Stimulated activated naive CD4-positive, alpha-beta T cell (primary cell): ENCODE results near the gene ERC1.
"Not testable (repeated sequence)": the region's sequence is repeated elsewhere in the genome, so short reads cannot be mapped to it uniquely, and the experiment has no call there.

Source experiments
- DNase-seq, 6 experiments: peaks; one replicate each; lab custom pipeline; 2025; lab: John Stamatoyannopoulos, UW

ERC1 gene

GRCh38 chr12:1030779-1031178 is 39.8 kb downstream of the ERC1 start:
- no peak for DNase-seq

- no peak for DNase-seq
Observed at GRCh38 chr12:1034243-1034642, 43.2 kb downstream of the ERC1 start.

GRCh38 chr12:1034751-1035457 is 43.9 kb downstream of the ERC1 start:
- DNase-seq = no peak

- no peak for DNase-seq
Observed at GRCh38 chr12:1041478-1041877, 50.5 kb downstream of the ERC1 start.

- DNase-seq = no peak
Observed at GRCh38 chr12:1044199-1044598, 53.2 kb downstream of the ERC1 start.

- no peak for DNase-seq
Observed at GRCh38 chr12:1044696-1045095, 53.7 kb downstream of the ERC1 start.

GRCh38 chr12:1046727-1047126 is 55.7 kb downstream of the ERC1 start:
- DNase-seq = no peak

GRCh38 chr12:1047898-1048660 is 57.1 kb downstream of the ERC1 start:
- DNase-seq = no peak

- DNase-seq = no peak
Observed at GRCh38 chr12:1050059-1050707, 59.2 kb downstream of the ERC1 start.

GRCh38 chr12:1051672-1052071 is 60.6 kb downstream of the ERC1 start:
- not testable (repeated sequence) for DNase-seq

GRCh38 chr12:1053690-1054089 is 62.7 kb downstream of the ERC1 start:
- DNase-seq = no peak

- DNase-seq = no peak
Observed at GRCh38 chr12:1054117-1054870, 63.3 kb downstream of the ERC1 start.

- no peak for DNase-seq
Observed at GRCh38 chr12:1056390-1056789, 65.4 kb downstream of the ERC1 start.

GRCh38 chr12:1058423-1058822 is 67.4 kb downstream of the ERC1 start:
- no peak for DNase-seq

GRCh38 chr12:1059162-1059561 is 68.1 kb downstream of the ERC1 start:
- no peak for DNase-seq

GRCh38 chr12:1063852-1064251 is 72.8 kb downstream of the ERC1 start:
- no peak for DNase-seq

- DNase-seq = no peak
Observed at GRCh38 chr12:1064317-1064716, 73.3 kb downstream of the ERC1 start.

GRCh38 chr12:1065629-1066028 is 74.6 kb downstream of the ERC1 start:
- DNase-seq = no peak

GRCh38 chr12:1069846-1070245 is 78.8 kb downstream of the ERC1 start:
- DNase-seq = no peak

GRCh38 chr12:1071182-1071581 is 80.2 kb downstream of the ERC1 start:
- no peak for DNase-seq

- no peak for DNase-seq
Observed at GRCh38 chr12:1073652-1074051, 82.6 kb downstream of the ERC1 start.

- no peak for DNase-seq
Observed at GRCh38 chr12:1077036-1077803, 86.2 kb downstream of the ERC1 start.
